ENCODE measurements around the gene CTPS2.
"Not testable (repeated sequence)": the region's sequence is repeated elsewhere in the genome, so short reads cannot be mapped to it uniquely, and the experiment has no call there.

Gene CTPS2

GRCh38 chrX:16727637-16728036 lies 15.2 kb upstream of the CTPS2 start:
- no peak for TF ChIP-seq JUND (IDR thresholded peaks at IDR 0.05; ENCODE audit: low read depth)
- DNase-seq (ENCODE audit: low read depth in 1 of 2, low spot score in 1 of 2) = peak in 1 of 2 experiments; percentile 35
- in situ Hi-C loops (cut with HindIII; ENCODE audit: low pct_unique_long_range_greater_than_20kb, low sequenced_read_pairs) = no loop called here

DNA sequence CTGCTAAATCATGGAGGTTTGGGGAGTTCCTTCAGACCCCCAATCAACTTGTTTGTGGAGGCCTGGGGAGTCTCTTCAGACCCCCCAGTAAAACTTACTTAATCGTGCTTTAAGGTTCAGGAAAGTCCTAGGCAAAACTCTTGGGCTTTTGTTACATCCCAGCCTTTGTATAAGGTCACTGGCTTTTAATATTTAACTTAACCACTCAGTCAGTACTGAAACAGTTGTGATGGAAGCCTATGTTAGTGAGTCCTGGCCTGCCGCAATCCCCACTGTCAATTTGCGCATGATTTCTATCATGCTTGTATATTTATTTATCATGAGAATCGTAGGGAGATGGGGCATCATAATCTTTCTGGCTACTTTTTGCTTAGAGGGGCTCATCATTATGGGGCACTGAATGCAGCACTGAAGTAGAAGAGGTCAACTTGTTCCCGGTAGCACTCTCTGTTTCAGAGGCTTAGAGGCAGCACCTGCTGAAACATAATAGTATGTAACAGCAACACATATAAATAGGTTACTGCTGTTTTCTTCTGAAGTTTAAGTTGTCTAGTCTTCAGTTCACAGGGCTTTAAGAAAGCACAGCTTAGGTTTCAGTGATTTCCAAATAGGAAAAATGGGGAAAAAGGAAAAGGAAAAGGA lies 14.0 kb upstream of the CTPS2 start:
- DNase-seq (ENCODE audit: low read depth in 1 of 2, low spot score in 1 of 2); in situ Hi-C loops (cut with HindIII; ENCODE audit: low pct_unique_long_range_greater_than_20kb, low sequenced_read_pairs): not testable (repeated sequence)

GRCh38 chrX:16725072-16725471 lies 12.6 kb upstream of the CTPS2 start:
- no peak for TF ChIP-seq JUND (IDR thresholded peaks at IDR 0.05; ENCODE audit: low read depth)
- no peak for DNase-seq (ENCODE audit: low read depth in 1 of 2, low spot score in 1 of 2)
- in situ Hi-C loops (cut with HindIII; ENCODE audit: low pct_unique_long_range_greater_than_20kb, low sequenced_read_pairs) = no loop called here

- in situ Hi-C loops (cut with HindIII; ENCODE audit: low pct_unique_long_range_greater_than_20kb, low sequenced_read_pairs) = no loop called here
- no peak for TF ChIP-seq JUND (IDR thresholded peaks at IDR 0.05; ENCODE audit: low read depth)
- DNase-seq (ENCODE audit: low read depth in 1 of 2, low spot score in 1 of 2) = no peak
Measured at GRCh38 chrX:16722481-16722880, 10.0 kb upstream of the CTPS2 start.

DNA sequence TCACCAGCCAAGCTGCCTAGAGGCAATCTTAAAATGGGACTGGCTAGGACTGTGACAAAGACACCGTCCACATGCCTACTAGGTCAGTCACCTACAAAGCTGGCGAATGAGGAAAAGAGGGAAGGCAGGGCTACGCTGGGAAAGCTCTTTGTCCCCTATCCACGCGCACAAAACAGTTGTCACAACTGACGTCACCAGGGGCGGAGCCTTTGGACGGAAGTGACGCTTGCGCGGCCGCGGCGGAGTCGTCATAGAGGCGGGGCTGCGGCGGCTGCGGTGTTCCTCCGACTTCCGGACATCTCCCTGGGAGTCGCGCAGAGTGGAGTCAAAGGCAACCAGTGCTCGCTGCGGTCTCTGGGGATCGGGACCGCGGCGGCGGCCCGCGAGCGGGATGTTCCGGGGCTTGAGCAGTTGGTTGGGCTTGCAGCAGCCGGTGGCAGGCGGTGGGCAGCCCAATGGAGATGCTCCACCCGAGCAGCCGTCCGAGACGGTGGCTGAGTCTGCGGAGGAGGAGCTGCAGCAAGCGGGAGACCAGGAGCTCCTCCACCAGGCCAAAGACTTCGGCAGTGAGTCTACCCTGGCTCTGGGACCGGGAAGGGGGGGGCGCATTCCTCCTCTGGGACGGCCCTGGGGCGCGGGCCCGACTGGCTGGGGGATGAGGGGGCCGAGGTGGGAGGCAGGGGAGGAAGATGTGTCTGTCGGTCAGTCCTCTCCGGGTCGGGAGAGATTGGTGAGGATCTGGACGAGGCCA lies 7.0 kb upstream of the CTPS2 start, which contains the start of gene SYAP1:
SYAP1 (plus strand) TSS at position 279 of the 751 bp plus-strand sequence; CDS start at position 392, 113 bp downstream.
- DNase-seq (ENCODE audit: low read depth in 1 of 2, low spot score in 1 of 2) = peak; percentile 49 to 99
- no peak for TF ChIP-seq JUND (IDR thresholded peaks at IDR 0.05; ENCODE audit: low read depth)
- in situ Hi-C loops (cut with HindIII; ENCODE audit: low pct_unique_long_range_greater_than_20kb, low sequenced_read_pairs) = no loop called here

DNA sequence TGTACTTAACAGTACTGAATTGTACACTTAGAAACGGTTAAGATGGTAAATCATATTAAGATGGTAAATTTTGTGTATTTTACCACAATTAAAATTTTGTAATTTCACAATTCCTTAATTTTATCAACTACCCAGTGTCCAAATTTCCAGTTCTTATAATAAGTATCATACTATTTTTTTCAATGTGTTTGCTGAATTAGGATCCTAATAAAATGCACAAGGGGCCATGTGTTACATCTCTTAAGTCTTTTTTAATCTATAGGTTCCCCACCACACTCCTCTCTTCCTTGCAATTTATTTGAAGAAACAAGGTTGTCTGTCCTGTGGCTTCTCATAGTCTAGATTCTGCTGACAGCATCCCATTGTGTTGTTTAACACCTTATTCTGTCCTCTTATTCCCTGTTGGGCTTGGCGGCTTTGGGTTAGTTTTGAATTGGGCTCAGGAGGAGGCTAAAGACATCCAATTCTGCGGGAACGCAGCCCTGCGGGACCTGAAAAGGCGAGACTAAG lies 6.4 kb upstream of the CTPS2 start:
- no peak for DNase-seq (ENCODE audit: low read depth in 1 of 2, low spot score in 1 of 2)
- in situ Hi-C loops (cut with HindIII; ENCODE audit: low pct_unique_long_range_greater_than_20kb, low sequenced_read_pairs) = no loop called here
- no peak for TF ChIP-seq JUND (IDR thresholded peaks at IDR 0.05; ENCODE audit: low read depth)

GRCh38 chrX:16716451-16716850 lies 4.0 kb upstream of the CTPS2 start:
- DNase-seq (ENCODE audit: low read depth in 1 of 2, low spot score in 1 of 2); in situ Hi-C loops (cut with HindIII; ENCODE audit: low pct_unique_long_range_greater_than_20kb, low sequenced_read_pairs): not testable (repeated sequence)

DNA sequence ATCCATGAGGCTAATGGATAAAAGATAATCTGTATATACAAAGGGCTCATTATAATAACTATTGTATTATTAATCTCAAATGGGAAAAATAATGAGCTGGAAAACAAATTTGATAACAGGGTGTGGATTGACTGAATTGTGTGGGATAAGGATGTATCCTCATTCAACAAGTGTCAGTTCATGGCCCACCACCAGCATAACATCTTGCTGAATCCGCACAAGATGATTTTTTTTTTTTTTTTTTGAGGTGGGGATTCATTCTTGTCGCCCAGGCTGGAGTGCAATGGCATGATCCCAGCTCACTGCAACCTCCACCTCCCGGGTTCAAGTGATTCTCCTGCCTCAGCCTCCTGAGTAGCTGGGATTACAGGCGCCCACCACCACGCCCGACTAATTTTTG lies 3.2 kb upstream of the CTPS2 start:
- DNase-seq (ENCODE audit: low read depth in 1 of 2, low spot score in 1 of 2); in situ Hi-C loops (cut with HindIII; ENCODE audit: low pct_unique_long_range_greater_than_20kb, low sequenced_read_pairs): not testable (repeated sequence)

GRCh38 chrX:16714504-16714903 lies 2.0 kb upstream of the CTPS2 start:
- TF ChIP-seq JUND (IDR thresholded peaks at IDR 0.05; ENCODE audit: low read depth) = no peak
- in situ Hi-C loops (cut with HindIII; ENCODE audit: low pct_unique_long_range_greater_than_20kb, low sequenced_read_pairs) = no loop called here
- no peak for DNase-seq (ENCODE audit: low read depth in 1 of 2, low spot score in 1 of 2)

- DNase-seq (ENCODE audit: low read depth in 1 of 2, low spot score in 1 of 2) = peak in 1 of 2 experiments; percentile 15
- in situ Hi-C loops (cut with HindIII; ENCODE audit: low pct_unique_long_range_greater_than_20kb, low sequenced_read_pairs) = no loop called here
- no peak for TF ChIP-seq JUND (IDR thresholded peaks at IDR 0.05; ENCODE audit: low read depth)
Measured at GRCh38 chrX:16711893-16712547, 449 bp downstream of the CTPS2 start.

DNA sequence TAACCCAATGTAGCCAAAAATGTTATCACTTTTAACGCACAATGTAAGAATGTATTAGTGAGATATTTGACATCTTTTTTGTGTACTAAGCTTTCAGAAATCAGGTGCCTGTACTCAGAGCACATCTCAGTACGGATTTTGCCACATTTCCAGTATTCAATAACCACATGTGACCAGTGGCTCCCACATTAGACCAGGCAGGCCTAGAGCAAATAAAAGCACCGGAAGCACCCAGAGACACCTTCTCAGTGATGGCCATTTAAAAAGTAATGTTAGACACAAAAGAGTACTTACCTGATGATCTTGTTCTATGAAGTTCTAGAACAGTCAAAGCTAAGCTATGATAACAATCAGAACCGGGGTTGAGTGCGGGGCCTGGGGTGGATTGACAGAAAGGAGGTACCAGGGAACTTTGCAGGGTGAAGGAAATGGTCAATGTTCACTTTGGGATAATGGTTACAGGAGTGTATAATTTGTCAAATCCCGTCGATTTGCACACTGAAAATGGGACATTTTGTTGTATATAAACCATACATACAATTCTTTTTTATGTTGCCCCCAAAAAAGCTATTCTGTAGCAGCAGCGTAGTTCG lies 1.2 kb downstream of the CTPS2 start:
- in situ Hi-C loops (cut with HindIII; ENCODE audit: low pct_unique_long_range_greater_than_20kb, low sequenced_read_pairs) = no loop called here
- DNase-seq (ENCODE audit: low read depth in 1 of 2, low spot score in 1 of 2) = no peak
- TF ChIP-seq JUND (IDR thresholded peaks at IDR 0.05; ENCODE audit: low read depth) = no peak

DNA sequence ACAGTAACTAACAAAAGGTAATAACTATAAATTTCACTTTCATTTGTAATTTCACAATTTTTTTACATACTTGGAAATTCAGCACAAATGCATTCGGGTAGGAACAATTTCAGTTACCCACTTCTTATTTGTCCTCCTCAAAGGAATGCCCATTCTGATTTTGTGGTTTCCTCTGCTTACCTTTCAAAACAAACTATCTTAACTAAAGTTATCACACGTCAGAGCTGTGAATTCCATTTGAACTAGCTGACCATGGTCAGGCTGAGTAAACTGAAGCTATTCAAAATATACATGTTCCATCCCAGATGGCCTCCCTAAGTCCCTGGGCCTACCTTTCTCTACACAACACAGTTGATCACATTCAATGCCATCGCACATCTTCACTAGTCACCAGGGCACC lies 4.5 kb downstream of the CTPS2 start:
- in situ Hi-C loops (cut with HindIII; ENCODE audit: low pct_unique_long_range_greater_than_20kb, low sequenced_read_pairs) = no loop called here
- DNase-seq (ENCODE audit: low read depth in 1 of 2, low spot score in 1 of 2) = no peak
- TF ChIP-seq JUND (IDR thresholded peaks at IDR 0.05; ENCODE audit: low read depth) = no peak

DNA sequence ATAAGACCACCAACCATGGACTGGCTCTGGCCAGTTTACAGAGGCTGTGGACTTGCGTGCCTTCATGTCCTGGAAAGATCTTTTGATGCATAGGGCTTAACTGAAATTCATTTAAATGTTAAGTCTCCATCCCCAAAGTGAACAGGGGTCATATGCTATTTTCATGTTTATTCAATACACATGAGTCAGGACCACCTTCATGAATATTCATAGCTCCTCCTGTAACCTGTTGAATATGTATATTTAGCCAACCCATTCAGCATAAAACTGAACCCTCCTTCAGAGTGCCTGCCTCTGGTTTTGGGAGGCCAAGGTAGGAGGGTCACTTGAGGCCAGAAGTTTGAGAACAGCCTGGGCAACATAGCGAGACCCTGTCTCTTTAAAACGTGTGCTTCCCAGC lies 7.1 kb downstream of the CTPS2 start:
- DNase-seq (ENCODE audit: low read depth in 1 of 2, low spot score in 1 of 2) = no peak
- no peak for TF ChIP-seq JUND (IDR thresholded peaks at IDR 0.05; ENCODE audit: low read depth)
- in situ Hi-C loops (cut with HindIII; ENCODE audit: low pct_unique_long_range_greater_than_20kb, low sequenced_read_pairs) = no loop called here
